Loucy (cell line): ENCODE data around the gene TACC3.

Source experiments
- CTCF ChIP-seq: fragments of 200-600 bp; sonication (generic); conservative IDR thresholded peaks from 2 replicates; pipeline ENCODE4 v1.5.1; 2014; ENCODE audit warnings: mild to moderate bottlenecking, antibody characterized with exemption, low read length
- EZH2phosphoT487 ChIP-seq: fragments of 200-600 bp; IDR thresholded peaks from 2 replicates; pipeline ENCODE4 v1.6.1; 2018; ENCODE audit warnings: antibody characterized with exemption, mild to moderate bottlenecking, moderate library complexity, borderline replicate concordance

GRCh38 chr4:1765409-1766072, 44.2 kb downstream of the TACC3 start:
- TF ChIP-seq CTCF (no peak), EZH2phosphoT487 (no peak)
